GM12865 (cell line): ENCODE measurements around the gene GARIN3.
A peak's percentile ranks its signal among the peaks of the same experiment; 100 is the strongest.

ENCODE experiments used
- DNase-seq: peaks from one replicate; pipeline ENCODE4 v3.0.0; 2010; ENCODE audit warnings: low read depth
- H3K4me3 ChIP-seq: 2 replicates; pipeline ENCODE4 v1.5.1; 2011; ENCODE audit warnings: mild to moderate bottlenecking, low read depth, low read length, control low read depth
- TF ChIP-seq, protein P1 (sequence below): IDR thresholded peaks from 2 replicates; pipeline ENCODE4 v1.5.1; 2011; ENCODE audit warnings: low read length, control low read depth, low read depth, inconsistent platforms; ENCODE audit not compliant: insufficient read depth; ENCODE audit errors: missing control alignments

Gene GARIN3

DNA sequence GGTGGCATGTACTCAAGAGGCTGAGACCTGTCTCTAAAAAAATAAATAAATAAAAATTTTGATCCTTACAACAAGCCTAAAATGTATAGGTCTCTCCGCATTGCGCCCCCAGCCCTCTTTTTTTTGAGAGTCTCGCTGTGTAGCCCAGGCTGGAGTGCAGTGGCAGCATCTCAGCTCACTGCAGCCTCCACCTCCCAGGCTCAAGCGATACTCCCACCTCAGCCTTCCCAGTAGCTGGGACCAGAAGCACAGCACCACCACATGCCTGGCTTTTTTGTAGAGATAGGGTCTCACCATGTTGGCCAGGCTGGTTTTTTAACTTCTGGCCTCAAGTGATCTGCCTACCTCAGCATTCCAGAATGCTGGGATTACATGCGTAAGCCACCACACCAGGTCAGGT lies 2.2 kb upstream of the GARIN3 start:
- no peak for DNase-seq
- TF ChIP-seq, protein P1, sequence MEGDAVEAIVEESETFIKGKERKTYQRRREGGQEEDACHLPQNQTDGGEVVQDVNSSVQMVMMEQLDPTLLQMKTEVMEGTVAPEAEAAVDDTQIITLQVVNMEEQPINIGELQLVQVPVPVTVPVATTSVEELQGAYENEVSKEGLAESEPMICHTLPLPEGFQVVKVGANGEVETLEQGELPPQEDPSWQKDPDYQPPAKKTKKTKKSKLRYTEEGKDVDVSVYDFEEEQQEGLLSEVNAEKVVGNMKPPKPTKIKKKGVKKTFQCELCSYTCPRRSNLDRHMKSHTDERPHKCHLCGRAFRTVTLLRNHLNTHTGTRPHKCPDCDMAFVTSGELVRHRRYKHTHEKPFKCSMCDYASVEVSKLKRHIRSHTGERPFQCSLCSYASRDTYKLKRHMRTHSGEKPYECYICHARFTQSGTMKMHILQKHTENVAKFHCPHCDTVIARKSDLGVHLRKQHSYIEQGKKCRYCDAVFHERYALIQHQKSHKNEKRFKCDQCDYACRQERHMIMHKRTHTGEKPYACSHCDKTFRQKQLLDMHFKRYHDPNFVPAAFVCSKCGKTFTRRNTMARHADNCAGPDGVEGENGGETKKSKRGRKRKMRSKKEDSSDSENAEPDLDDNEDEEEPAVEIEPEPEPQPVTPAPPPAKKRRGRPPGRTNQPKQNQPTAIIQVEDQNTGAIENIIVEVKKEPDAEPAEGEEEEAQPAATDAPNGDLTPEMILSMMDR: no peak

DNA sequence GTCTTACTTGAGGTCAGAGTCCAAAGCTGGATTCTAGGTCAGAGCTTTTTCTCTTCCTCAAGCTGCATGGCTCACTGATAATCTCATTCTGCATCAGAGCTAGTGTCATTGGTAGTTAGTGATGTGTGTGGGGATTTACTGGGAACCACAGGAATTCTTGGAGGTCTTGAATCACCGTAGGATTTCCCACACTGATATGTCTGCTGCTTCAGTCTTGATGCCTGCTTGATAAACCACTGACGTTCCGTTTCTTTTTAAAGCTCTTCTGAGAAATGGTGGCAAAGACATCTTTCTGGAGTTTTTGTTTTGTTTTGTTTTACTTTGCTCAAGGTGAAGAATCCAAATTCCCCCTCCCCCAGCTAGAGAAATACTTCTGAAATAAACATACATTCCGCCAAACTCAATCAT lies 1.2 kb upstream of the GARIN3 start:
- DNase-seq: peak; percentile 30
- TF ChIP-seq, protein P1: no peak
- H3K4me3 ChIP-seq: no peak overlapping the region

More for the DNA sequence above, 2.2 kb upstream of the GARIN3 start:
- no peak overlapping the region for H3K4me3 ChIP-seq

DNA sequence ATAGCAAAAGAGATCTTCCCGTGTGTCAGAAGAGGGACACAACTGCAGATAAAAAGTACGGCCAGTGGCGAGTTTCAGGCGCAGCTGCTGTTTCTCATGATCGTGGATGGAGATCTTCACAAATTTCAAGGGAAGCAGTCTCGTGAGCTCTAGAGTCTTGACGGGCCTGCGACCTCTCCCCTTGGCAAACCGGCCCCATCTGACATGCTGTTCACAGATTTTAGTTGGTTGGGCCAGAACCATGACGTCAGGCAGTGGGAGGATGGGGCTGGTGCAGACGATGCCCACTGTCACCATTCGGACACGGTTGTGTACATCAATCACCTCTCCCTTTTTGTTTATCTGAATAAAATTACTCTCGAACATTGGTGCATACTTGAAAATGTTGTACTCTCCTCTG lies 396 bp downstream of the GARIN3 start:
- DNase-seq: no peak
- TF ChIP-seq, protein P1: no peak
- H3K4me3 ChIP-seq: no peak overlapping the region

DNA sequence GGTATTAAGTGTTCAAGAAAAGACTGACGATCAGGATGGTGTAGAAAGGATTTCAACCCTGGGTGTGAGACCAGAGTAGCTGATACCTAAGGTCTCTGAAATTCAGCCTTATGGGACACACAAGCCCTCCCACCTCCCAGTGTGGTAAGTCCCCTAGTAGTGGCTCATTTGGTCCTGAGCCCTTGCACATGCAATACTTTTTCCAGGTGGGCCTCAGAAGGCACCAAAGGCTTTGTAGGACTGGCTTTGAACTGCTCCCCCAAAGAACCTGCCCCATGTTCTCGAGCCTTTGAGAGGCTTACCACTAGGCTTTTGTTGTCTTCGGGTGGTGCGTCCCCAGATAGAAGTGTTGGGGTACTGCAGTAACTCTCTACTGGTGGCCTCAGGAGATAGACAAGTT lies 803 bp downstream of the GARIN3 start:
- TF ChIP-seq, protein P1: no peak
- no peak overlapping the region for H3K4me3 ChIP-seq
- DNase-seq: no peak

DNA sequence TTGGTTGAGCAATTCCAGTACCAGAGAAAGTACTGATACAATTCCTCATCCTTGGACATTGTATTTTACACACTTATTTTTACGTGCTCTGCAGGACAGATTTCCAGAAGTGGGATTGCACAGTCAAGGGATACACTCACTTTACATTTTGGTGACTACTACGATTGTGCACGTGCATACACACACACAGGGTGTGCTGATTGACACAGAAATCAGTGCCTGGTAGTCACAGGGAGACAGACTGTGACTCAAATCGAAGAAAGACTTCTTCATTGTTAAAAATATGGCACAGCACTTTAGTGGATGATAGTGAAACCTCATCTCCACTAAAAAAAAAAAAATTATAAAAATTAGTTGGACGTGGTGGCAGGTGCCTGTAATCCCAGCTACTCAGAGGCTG lies 1.5 kb downstream of the GARIN3 start:
- H3K4me3 ChIP-seq: no peak overlapping the region
- no peak for DNase-seq
- TF ChIP-seq, protein P1: no peak

DNA sequence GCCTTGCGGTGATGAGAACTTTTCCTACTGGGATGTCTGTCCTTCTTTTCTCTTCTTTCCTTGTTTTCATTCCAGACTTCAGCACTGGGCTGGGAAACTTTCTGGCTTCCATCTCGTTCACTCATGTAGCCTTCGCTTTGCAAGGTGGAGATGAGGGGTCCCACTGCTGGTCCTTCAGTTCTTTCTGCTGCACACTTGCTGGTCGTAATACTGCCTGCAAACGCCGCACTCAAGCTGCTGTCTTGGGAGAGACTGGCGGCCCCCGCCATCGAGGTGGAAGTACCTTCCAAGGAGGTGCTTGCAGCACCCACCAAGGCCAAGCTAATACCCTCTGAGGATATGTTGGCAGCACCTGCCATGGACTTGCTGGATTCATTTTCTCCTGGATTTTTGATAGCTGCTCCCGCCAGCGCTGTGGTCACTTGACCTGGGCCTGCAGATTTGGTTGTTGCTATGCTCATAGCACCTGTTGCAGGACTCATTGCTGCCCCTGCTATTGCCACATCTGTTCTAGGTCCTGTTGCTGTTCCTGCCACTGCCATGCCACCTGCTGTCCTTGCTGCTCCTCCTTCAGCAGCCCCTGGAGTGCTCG lies 3.0 kb downstream of the GARIN3 start:
- TF ChIP-seq, protein P1: no peak
- no peak for DNase-seq

DNA sequence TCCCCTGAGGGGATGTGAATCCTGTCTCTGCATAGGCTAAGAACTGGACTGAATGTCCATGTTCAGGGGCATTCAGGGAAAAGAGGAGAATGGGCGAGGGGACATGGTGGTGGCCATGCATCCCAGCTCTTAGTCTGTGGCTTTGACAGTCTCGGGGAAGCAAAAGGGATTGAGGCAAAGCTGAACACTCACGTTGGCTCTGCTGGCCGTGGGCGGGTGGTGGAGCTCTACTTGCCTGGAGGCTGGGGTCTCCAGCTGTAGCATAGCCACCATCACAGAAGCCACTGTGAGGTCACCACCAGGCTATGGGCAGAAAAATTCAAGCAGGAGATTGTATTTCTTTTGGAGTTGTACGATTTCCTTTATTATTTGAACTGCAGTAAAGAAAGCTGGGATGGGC lies 4.1 kb downstream of the GARIN3 start:
- DNase-seq: no peak
- H3K4me3 ChIP-seq: no peak overlapping the region
- TF ChIP-seq, protein P1: no peak

More for the DNA sequence above, 3.0 kb downstream of the GARIN3 start:
- no peak overlapping the region for H3K4me3 ChIP-seq
